Nephron progenitor cell (in vitro differentiated cells): ENCODE data around the gene PGAP6.

Experiments used
- DNase-seq: peaks from one replicate; pipeline ENCODE4 v3.0.0; 2021
- H3K27ac Mint-ChIP-seq: 2 replicates; pipeline ENCODE4 v1.8.0; 2021; ENCODE audit warnings: mild to moderate bottlenecking, moderate library complexity, mixed read lengths
- H3K27me3 Mint-ChIP-seq: 2 replicates; pipeline ENCODE4 v1.8.0; 2021; ENCODE audit warnings: mild to moderate bottlenecking, low read depth, mixed read lengths; ENCODE audit not compliant: poor library complexity
- H3K36me3 Mint-ChIP-seq: 2 replicates; pipeline ENCODE4 v1.8.0; 2021; ENCODE audit warnings: low read depth, mixed read lengths
- H3K4me1 Mint-ChIP-seq: 2 replicates; pipeline ENCODE4 v1.8.0; 2021; ENCODE audit warnings: mixed read lengths
- H3K4me3 Mint-ChIP-seq: 2 replicates; pipeline ENCODE4 v1.8.0; 2021; ENCODE audit warnings: mild to moderate bottlenecking, moderate library complexity, mixed read lengths
- H3K9me3 Mint-ChIP-seq: 2 replicates; pipeline ENCODE4 v1.8.0; 2021; ENCODE audit warnings: mild to moderate bottlenecking, moderate library complexity, mixed read lengths
- CTCF ChIP-seq: fragments of 200-600 bp; sonication (generic); IDR thresholded peaks from 2 replicates; pipeline ENCODE4 v1.5.0; 2021; ENCODE audit warnings: antibody characterized with exemption

Gene PGAP6

DNA sequence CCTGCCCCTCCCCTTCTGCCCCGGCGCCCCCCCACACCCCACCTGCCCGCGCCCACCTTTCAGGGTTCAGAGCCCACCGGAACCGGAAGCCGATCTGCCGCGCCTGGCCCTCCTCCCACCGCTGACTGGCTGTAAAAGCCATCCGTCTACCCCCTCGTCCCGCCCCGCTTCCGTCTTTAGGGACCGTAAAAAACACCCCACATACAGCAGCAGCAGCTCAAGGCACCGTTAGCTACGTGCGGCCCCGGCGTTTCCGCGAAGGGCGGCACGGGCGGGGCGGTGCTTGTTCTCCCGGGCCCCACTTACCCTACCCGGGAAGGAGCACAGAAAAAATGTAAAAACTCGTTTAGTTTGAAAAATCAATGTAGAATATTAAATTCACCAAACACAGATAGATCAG, 11.3 kb downstream of the PGAP6 start, which contains the start of gene MRPL28:
Gene MRPL28, minus strand, starts transcription at position 96 of the 400 bp plus-strand sequence. CDS start 320 bp downstream, outside the sequence.
- peak within 1 kb of the TSS; percentile 19 for H3K27ac Mint-ChIP-seq
- H3K4me3 Mint-ChIP-seq = peak within 1 kb of the TSS; percentile 87
- no peak for TF ChIP-seq CTCF
- peak; percentile 94 for DNase-seq
- H3K9me3 Mint-ChIP-seq = no peaks in the 10 kb centered on the region
- H3K36me3 Mint-ChIP-seq = peaks cover 9% of the 10 kb centered on the region
- peaks cover 12% of the 10 kb centered on the region for H3K4me1 Mint-ChIP-seq
- peaks cover 2% of the 10 kb centered on the region for H3K27me3 Mint-ChIP-seq

DNA sequence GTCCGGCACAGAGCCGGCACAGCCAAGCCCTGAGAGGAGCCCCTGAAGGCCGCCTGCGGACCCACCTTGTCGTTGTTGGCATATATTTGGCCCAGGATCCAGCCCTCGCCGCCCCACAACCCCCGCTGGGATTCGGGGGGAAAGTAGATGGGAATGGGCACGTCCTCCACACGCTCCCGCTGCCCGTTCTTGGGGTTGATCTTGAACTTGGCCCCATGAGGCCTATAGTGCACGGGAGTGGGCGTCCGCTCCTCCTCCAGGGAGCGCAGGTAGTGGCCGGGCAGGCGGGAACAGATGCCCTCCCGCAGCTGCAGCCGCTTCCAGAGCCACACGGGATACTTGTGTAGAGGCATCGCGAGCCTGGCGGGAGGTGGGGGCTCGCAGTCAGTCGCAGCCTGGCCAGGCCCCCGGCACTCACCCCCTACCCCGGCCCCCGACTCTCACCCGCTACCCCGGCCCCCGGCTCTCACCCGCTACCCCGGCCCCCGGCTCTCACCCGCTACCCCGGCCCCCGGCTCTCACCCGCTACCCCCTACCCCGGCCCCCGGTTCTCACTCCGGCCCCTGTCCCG, 11.8 kb downstream of the PGAP6 start:
- Mint-ChIP-seq H3K27me3 (peaks cover 4% of the 10 kb centered on the region), H3K36me3 (peaks cover 9% of the 10 kb centered on the region), H3K4me1 (peaks cover 12% of the 10 kb centered on the region), H3K27ac (no peak overlapping the region), H3K9me3 (no peaks in the 10 kb centered on the region), H3K4me3 (peak overlapping the region; percentile 87)
- TF ChIP-seq CTCF = no peak
- DNase-seq = no peak

DNA sequence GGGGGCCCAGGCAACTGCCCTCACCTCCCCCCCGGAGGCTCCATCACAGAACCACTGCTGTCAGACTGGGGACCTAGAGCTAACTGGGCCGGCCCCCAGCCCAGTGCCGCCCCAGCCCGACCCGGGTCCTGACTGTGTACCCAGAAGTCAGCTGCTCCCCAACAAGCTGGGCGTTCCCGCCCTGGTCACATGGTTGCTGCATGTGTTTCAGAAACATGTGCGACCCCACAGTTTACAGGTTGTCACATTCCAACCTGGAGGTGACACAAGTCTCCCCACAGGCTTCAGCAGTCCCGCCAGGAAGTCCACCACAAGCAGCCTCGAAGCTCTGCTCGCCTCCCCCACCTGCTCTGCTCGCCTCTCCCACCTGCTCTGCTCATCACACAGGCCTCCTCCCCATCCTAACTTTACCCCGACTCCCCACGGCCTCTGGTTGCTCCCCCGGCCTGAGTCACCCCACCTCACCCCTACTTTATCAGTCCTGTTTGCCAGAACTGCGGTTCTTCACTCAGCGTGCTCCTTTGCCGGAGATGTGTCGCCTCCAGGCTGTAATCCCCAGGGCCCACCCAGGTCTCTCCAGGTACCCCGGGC, 12.4 kb downstream of the PGAP6 start:
- no peak for TF ChIP-seq CTCF
- Mint-ChIP-seq H3K27me3 (peaks cover 4% of the 10 kb centered on the region), H3K4me1 (peaks cover 12% of the 10 kb centered on the region), H3K4me3 (peak overlapping the region; percentile 60), H3K9me3 (no peaks in the 10 kb centered on the region), H3K36me3 (peaks cover 9% of the 10 kb centered on the region), H3K27ac (no peak overlapping the region)
- no peak for DNase-seq

GRCh38 chr16:368388-369158, 13.2 kb downstream of the PGAP6 start:
- Mint-ChIP-seq H3K27me3 (peaks cover 4% of the 10 kb centered on the region), H3K9me3 (no peaks in the 10 kb centered on the region), H3K4me1 (peaks cover 15% of the 10 kb centered on the region), H3K4me3 (no peak overlapping the region), H3K27ac (no peak overlapping the region), H3K36me3 (peaks cover 9% of the 10 kb centered on the region)
- DNase-seq = no peak
- TF ChIP-seq CTCF = no peak

GRCh38 chr16:367333-367903, 14.4 kb downstream of the PGAP6 start:
- no peaks in the 10 kb centered on the region for H3K9me3 Mint-ChIP-seq
- H3K4me1 Mint-ChIP-seq = peaks cover 18% of the 10 kb centered on the region
- peaks cover 4% of the 10 kb centered on the region for H3K27me3 Mint-ChIP-seq
- no peak for TF ChIP-seq CTCF
- no peak for DNase-seq
- no peak overlapping the region for H3K4me3 Mint-ChIP-seq
- peaks cover 9% of the 10 kb centered on the region for H3K36me3 Mint-ChIP-seq
- peak overlapping the region; percentile 84 for H3K27ac Mint-ChIP-seq
